Measurements from ENCODE around the gene SLC37A3. TPM values are rescaled to one million over a fixed set of nuclear protein-coding genes. Genes with fewer than 3 reads are reported as not detected.

SLC37A3 gene
- total RNA-seq, 1 donor from 2014 or later = 71.0 TPM

DNA sequence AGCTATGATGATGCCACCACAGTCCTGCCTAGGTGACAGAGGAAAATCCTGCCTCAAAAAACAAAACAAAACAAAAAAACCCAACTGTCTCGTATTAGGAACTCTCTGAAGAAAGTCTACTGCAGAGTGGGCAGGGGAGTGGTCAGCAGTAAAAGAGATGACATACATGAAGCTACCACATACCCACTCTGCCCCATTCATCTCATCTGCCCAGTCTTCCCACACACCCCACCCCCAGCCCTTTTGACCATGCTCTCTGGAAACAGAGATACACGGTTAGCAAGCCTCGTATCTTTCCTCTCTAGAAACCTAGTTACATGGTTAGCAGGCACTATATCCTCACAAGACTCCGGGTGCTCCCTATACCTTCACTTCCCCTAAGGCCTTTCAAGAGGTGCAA is 8.3 kb downstream of the SLC37A3 start:
- Histone ChIP-seq H3K79me2 (ENCODE audit: insufficient read depth, low read length) (peaks cover 88% of the 10 kb centered on the region), H3K4me1 (ENCODE audit: insufficient read depth, low read length) (peaks cover 9% of the 10 kb centered on the region), H3K36me3 (ENCODE audit: insufficient read depth, low read length) (no peaks in the 10 kb centered on the region), H3K9me3 (ENCODE audit: insufficient read depth, low read depth, low read length) (no peaks in the 10 kb centered on the region), H2AFZ (ENCODE audit: low read depth, low read length) (no peak overlapping the region), H4K20me1 (ENCODE audit: insufficient read depth, low read length) (peaks cover 89% of the 10 kb centered on the region), H3K4me3 (ENCODE audit: insufficient read depth, low read depth, low read length) (no peak overlapping the region), H3K9ac (ENCODE audit: low read length) (no peak overlapping the region), H3K4me2 (ENCODE audit: low read length) (no peak overlapping the region), H3K27ac (ENCODE audit: low read depth, low read length) (no peak overlapping the region), H3K27me3 (ENCODE audit: insufficient read depth, low read length) (peaks cover 2% of the 10 kb centered on the region)
- no peaks in the 10 kb centered on the region for H3K9me3 Mint-ChIP-seq (ENCODE audit: unreplicated experiment)
- H3K27me3 Mint-ChIP-seq (ENCODE audit: low read depth, unreplicated experiment) = no peaks in the 10 kb centered on the region
- no peak overlapping the region for H3K27ac Mint-ChIP-seq (ENCODE audit: unreplicated experiment)
- TF ChIP-seq EZH2 (IDR thresholded peaks at IDR 0.05; ENCODE audit: insufficient read depth, low read length) = no peak
- TF ChIP-seq, protein P1, sequence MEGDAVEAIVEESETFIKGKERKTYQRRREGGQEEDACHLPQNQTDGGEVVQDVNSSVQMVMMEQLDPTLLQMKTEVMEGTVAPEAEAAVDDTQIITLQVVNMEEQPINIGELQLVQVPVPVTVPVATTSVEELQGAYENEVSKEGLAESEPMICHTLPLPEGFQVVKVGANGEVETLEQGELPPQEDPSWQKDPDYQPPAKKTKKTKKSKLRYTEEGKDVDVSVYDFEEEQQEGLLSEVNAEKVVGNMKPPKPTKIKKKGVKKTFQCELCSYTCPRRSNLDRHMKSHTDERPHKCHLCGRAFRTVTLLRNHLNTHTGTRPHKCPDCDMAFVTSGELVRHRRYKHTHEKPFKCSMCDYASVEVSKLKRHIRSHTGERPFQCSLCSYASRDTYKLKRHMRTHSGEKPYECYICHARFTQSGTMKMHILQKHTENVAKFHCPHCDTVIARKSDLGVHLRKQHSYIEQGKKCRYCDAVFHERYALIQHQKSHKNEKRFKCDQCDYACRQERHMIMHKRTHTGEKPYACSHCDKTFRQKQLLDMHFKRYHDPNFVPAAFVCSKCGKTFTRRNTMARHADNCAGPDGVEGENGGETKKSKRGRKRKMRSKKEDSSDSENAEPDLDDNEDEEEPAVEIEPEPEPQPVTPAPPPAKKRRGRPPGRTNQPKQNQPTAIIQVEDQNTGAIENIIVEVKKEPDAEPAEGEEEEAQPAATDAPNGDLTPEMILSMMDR (IDR thresholded peaks at IDR 0.05; ENCODE audit: insufficient read depth, low read depth, low read length) = no peak
- FAIRE-seq (no peak), DNase-seq (ENCODE audit: low read depth) (no peak)
- H3K4me1 Mint-ChIP-seq (ENCODE audit: low read depth, unreplicated experiment) = no peaks in the 10 kb centered on the region
- H3K36me3 Mint-ChIP-seq (ENCODE audit: low read depth, unreplicated experiment) = peaks cover 2% of the 10 kb centered on the region
- no peak overlapping the region for H3K4me3 Mint-ChIP-seq (ENCODE audit: unreplicated experiment)

DNA sequence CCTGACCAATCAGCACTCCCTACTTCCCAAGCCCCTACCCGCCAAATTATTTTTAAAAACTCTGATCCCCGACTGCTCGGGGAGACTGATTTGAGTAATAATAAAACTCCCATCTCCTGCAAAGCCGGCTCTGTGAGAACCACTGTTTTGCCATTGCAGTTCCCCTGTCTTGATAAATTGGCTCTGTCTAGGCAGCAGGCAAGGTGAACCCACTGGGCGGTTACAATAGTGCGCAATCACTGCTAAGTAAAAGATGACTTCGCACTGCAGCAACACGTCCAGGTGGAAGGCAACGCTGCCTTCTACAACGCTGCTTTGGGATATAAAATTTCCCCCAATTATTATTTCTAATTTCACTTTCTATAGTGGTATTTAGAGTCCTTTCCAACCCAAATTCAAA is 8.9 kb downstream of the SLC37A3 start:
- Histone ChIP-seq H3K27me3 (ENCODE audit: insufficient read depth, low read length) (peaks cover 2% of the 10 kb centered on the region), H2AFZ (ENCODE audit: low read depth, low read length) (no peak overlapping the region), H3K4me2 (ENCODE audit: low read length) (no peak overlapping the region), H4K20me1 (ENCODE audit: insufficient read depth, low read length) (peaks cover 90% of the 10 kb centered on the region), H3K4me3 (ENCODE audit: insufficient read depth, low read depth, low read length) (no peak overlapping the region), H3K79me2 (ENCODE audit: insufficient read depth, low read length) (peaks cover 90% of the 10 kb centered on the region), H3K27ac (ENCODE audit: low read depth, low read length) (no peak overlapping the region), H3K36me3 (ENCODE audit: insufficient read depth, low read length) (no peaks in the 10 kb centered on the region), H3K4me1 (ENCODE audit: insufficient read depth, low read length) (peaks cover 9% of the 10 kb centered on the region), H3K9me3 (ENCODE audit: insufficient read depth, low read depth, low read length) (no peaks in the 10 kb centered on the region), H3K9ac (ENCODE audit: low read length) (no peak overlapping the region)
- Mint-ChIP-seq H3K27ac (ENCODE audit: unreplicated experiment) (no peak overlapping the region), H3K9me3 (ENCODE audit: unreplicated experiment) (no peaks in the 10 kb centered on the region), H3K27me3 (ENCODE audit: low read depth, unreplicated experiment) (no peaks in the 10 kb centered on the region), H3K4me1 (ENCODE audit: low read depth, unreplicated experiment) (no peaks in the 10 kb centered on the region), H3K4me3 (ENCODE audit: unreplicated experiment) (no peak overlapping the region), H3K36me3 (ENCODE audit: low read depth, unreplicated experiment) (peaks cover 2% of the 10 kb centered on the region)
- FAIRE-seq = no peak
- no peak for TF ChIP-seq EZH2 (IDR thresholded peaks at IDR 0.05; ENCODE audit: insufficient read depth, low read length)
- TF ChIP-seq, protein P1 (IDR thresholded peaks at IDR 0.05; ENCODE audit: insufficient read depth, low read depth, low read length) = no peak
- DNase-seq (ENCODE audit: low read depth) = no peak

DNA sequence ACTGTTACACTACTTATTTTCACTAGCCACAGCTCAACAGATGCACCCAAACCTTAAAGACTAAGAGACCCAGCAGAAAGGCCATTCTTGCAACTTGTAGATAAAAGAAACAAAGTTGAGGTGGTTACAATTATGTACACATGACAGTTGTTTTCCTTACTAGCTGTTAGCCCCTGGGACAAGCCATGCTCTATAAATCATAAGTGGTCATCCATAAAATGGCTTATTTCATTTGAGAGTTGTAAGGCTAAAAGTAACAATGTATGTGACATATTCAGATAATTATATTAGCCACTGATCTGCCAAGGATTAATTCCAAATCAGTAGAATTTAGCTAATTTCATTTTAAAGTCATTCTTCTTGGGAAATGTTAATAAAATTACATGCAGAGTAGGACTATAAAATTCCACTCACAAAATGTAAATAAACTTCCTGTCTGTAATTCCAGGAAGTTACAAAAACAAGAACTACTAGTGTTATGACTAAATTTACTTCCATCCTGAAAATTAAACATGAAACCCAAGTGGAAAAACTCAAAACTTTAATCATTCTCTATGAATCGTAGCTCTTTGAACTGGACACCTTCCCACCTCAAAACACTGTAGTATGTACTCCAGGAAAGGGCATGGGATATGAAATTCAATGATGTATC is 13.3 kb downstream of the SLC37A3 start:
- Mint-ChIP-seq H3K27me3 (ENCODE audit: low read depth, unreplicated experiment) (no peaks in the 10 kb centered on the region), H3K4me3 (ENCODE audit: unreplicated experiment) (no peak overlapping the region), H3K4me1 (ENCODE audit: low read depth, unreplicated experiment) (no peaks in the 10 kb centered on the region), H3K36me3 (ENCODE audit: low read depth, unreplicated experiment) (peaks cover 2% of the 10 kb centered on the region), H3K27ac (ENCODE audit: unreplicated experiment) (no peak overlapping the region), H3K9me3 (ENCODE audit: unreplicated experiment) (no peaks in the 10 kb centered on the region)
- no peak for FAIRE-seq
- peaks cover 10% of the 10 kb centered on the region for H3K36me3 ChIP-seq (ENCODE audit: insufficient read depth, low read length)
- H3K4me3 ChIP-seq (ENCODE audit: insufficient read depth, low read depth, low read length) = no peak overlapping the region
- no peak overlapping the region for H2AFZ ChIP-seq (ENCODE audit: low read depth, low read length)
- no peaks in the 10 kb centered on the region for H3K9me3 ChIP-seq (ENCODE audit: insufficient read depth, low read depth, low read length)
- peaks cover 69% of the 10 kb centered on the region for H4K20me1 ChIP-seq (ENCODE audit: insufficient read depth, low read length)
- H3K79me2 ChIP-seq (ENCODE audit: insufficient read depth, low read length) = peaks cover 63% of the 10 kb centered on the region
- no peak overlapping the region for H3K4me2 ChIP-seq (ENCODE audit: low read length)
- no peak overlapping the region for H3K27ac ChIP-seq (ENCODE audit: low read depth, low read length)
- DNase-seq (ENCODE audit: low read depth) = no peak
- no peak overlapping the region for H3K9ac ChIP-seq (ENCODE audit: low read length)
- H3K27me3 ChIP-seq (ENCODE audit: insufficient read depth, low read length) = peaks cover 2% of the 10 kb centered on the region
- TF ChIP-seq, protein P1 (IDR thresholded peaks at IDR 0.05; ENCODE audit: insufficient read depth, low read depth, low read length) = no peak
- no peak for TF ChIP-seq EZH2 (IDR thresholded peaks at IDR 0.05; ENCODE audit: insufficient read depth, low read length)
- no peaks in the 10 kb centered on the region for H3K4me1 ChIP-seq (ENCODE audit: insufficient read depth, low read length)
